GM12864 (cell line): ENCODE results near the gene P2RX1.
A peak's percentile ranks its signal among the peaks of the same experiment; 100 is the strongest.

Experiments used
- DNase-seq: peaks from one replicate; pipeline ENCODE4 v3.0.0-alpha.2; 2011; ENCODE audit warnings: low read depth
- H3K4me3 ChIP-seq: 2 replicates; pipeline ENCODE4 v1.5.1; 2011; ENCODE audit warnings: mild to moderate bottlenecking, low read depth, low read length, control low read depth
- TF ChIP-seq, protein P1 (sequence below): IDR thresholded peaks from 2 replicates; pipeline ENCODE4 v1.5.1; 2011; ENCODE audit warnings: low read depth, mild to moderate bottlenecking, moderate library complexity, low read length, control low read depth, inconsistent platforms; ENCODE audit errors: missing control alignments

The P2RX1 gene

GRCh38 chr17:3892095-3892998 is 23.9 kb downstream of the P2RX1 start:
- TF ChIP-seq, protein P1, sequence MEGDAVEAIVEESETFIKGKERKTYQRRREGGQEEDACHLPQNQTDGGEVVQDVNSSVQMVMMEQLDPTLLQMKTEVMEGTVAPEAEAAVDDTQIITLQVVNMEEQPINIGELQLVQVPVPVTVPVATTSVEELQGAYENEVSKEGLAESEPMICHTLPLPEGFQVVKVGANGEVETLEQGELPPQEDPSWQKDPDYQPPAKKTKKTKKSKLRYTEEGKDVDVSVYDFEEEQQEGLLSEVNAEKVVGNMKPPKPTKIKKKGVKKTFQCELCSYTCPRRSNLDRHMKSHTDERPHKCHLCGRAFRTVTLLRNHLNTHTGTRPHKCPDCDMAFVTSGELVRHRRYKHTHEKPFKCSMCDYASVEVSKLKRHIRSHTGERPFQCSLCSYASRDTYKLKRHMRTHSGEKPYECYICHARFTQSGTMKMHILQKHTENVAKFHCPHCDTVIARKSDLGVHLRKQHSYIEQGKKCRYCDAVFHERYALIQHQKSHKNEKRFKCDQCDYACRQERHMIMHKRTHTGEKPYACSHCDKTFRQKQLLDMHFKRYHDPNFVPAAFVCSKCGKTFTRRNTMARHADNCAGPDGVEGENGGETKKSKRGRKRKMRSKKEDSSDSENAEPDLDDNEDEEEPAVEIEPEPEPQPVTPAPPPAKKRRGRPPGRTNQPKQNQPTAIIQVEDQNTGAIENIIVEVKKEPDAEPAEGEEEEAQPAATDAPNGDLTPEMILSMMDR = no peak
- DNase-seq = no peak
- peak overlapping the region; percentile 66 for H3K4me3 ChIP-seq

DNA sequence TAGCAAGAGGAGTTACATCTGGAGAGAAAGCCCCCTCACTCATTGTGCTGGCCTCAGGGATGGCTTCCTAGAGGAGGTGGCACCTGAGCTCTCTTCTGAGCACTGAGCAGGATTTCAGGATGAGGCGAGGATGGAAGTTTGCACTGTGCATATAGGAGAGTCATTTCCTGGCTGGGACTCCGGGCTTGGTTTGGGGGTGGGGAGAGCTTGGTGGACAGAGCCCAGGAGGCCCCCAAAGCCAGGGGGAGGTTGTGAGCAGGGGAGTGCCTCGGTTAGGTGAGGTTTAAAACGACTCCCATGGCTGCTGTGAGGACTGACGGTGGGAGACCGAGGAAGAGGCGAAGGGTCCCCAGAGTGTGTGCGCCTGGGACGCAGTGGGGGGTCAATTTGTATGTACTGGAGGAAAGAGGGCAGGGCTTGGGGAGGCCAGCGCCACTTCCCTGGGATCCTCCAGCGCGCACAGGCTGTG is 24.6 kb downstream of the P2RX1 start:
- peak overlapping the region; percentile 66; the same call in 1 of the 2 replicates for H3K4me3 ChIP-seq
- TF ChIP-seq, protein P1 = no peak
- no peak for DNase-seq

- TF ChIP-seq, protein P1 = no peak
- no peak for DNase-seq
- H3K4me3 ChIP-seq = no peak overlapping the region
Measured at GRCh38 chr17:3890878-3891219, 25.4 kb downstream of the P2RX1 start.

DNA sequence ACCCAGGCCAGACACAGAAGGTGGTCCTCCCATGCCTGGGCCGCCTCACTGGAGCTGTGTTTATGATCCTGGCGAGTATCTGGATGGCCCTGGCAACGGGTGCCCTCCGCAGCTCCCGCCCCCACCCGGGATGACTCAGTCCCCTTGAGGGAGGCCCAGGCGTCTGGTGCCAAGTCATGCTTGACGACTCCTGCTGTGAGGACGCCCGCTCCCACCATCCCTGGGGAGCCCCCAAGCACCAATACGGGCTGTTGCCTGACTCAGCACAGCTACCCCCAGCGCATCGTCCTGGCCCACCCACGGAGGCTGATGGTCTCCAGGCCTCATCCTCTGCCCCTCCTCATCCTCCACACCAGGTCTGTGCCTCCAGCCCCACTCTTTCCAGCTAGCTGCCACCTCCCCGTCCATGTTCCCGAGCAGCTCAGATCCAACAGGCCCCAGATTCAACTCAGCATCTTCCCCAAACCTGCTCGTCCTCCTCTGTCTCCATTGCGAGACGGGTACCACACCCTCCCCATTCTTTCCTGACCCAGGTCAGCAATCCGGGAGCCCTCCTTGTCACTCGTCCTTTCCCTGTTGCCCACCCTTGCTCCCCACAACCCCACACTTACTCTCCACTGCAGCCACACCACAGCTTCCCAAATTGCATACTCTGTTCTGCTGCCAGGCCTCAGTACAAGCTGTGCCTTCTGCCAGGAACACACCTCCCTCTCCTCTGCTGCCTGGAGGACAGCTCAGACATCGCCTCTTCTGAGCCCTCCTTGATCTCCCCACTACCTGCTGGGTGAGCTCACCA is 26.0 kb downstream of the P2RX1 start:
- TF ChIP-seq, protein P1 = no peak
- no peak overlapping the region for H3K4me3 ChIP-seq
- DNase-seq = no peak

GRCh38 chr17:3889325-3890012 is 26.8 kb downstream of the P2RX1 start:
- TF ChIP-seq, protein P1 = no peak

DNA sequence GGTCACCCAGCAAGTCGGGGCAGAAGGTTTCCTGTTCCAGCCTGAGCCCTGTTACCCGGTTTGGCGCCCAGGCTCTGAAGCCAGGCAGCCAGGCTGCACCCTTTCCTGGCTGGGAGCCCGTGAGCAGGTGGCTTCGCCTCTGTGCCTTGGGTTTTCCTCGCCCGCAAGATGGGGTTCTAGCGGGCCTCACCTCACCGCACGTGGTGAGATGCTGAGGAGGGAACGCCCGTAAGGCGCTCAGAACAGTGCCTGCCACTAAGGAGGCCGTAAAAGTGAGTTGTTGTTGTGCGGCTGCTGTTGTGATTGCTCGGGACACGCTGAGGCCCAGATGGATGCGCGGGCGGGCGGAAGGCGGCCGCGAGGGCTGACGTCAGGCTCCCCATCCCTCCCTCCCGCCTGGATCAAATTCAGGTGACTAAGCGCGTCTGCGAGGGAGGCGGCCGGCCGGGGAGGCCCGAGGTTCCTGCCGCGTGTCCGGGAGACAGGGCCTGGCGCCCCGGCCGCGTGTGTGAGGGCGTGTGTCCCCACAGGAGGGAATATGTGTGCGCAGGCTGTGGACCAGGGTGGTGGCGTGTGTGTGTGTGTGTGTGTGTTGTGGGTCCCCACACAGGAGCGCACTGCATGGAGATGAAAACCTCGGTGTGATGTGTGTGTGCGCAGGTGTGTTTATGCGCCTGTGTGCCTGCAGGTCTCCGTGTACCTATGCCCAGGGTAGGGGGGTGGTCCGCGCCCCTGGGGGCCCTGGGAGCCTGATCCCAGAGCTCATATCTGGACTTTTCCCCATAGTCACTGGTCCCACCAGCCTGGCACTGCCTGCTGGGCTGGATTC is 27.7 kb downstream of the P2RX1 start:
- no peak overlapping the region for H3K4me3 ChIP-seq
- no peak for DNase-seq
- TF ChIP-seq, protein P1 = no peak

More at GRCh38 chr17:3889325-3890012, 26.8 kb downstream of the P2RX1 start:
- DNase-seq = no peak
- no peak overlapping the region for H3K4me3 ChIP-seq
